ENCODE data around the gene EYS.

EYS gene

GRCh38 chr6:65505736-65506135 lies 201.3 kb downstream of the EYS start:
- TF ChIP-seq CTCF (IDR thresholded peaks at IDR 0.05) = no peak

DNA sequence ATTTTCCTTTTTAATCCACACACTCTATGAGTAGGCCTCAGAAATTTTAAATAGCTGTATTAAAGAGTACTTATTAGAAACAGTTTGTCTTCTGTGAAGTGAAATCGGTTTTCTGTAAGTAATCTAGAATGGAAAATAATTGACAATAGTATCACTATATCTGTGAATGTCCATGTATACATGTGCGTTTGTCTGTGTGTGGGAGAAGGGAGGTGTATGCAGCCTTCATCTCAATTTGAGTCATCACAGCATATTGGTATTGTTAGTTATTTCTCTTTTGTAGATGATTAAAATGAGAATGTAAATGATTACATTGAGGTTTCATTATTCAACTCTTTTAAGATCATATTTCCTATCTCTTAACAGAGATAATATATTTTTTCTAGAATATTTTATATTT lies 206.0 kb downstream of the EYS start:
- TF ChIP-seq CTCF (IDR thresholded peaks at IDR 0.05) = no peak

DNA sequence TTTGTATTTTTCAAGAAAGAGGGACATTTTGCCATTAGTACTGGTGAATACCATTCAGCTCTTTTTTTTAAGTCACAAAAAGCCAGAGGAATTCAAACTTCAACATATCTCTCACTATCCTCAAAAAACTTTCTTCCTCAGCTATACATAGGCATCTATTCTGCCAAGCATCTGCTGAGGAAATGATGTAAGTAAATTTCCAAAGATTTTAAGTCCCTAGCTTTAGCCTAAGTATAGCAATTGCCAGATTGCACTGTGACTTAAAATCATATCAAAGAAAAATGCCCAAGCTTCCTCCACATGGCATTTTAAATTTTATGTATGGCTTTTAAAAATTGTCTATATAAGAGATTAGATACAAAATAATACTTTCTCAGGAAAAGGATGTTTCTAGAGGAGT lies 237.4 kb downstream of the EYS start:
- TF ChIP-seq CTCF (IDR thresholded peaks at IDR 0.05) = no peak

GRCh38 chr6:65468307-65468706 lies 238.7 kb downstream of the EYS start:
- TF ChIP-seq CTCF (IDR thresholded peaks at IDR 0.05) = no peak

GRCh38 chr6:65461121-65461520 lies 245.9 kb downstream of the EYS start:
- TF ChIP-seq CTCF (IDR thresholded peaks at IDR 0.05) = no peak

DNA sequence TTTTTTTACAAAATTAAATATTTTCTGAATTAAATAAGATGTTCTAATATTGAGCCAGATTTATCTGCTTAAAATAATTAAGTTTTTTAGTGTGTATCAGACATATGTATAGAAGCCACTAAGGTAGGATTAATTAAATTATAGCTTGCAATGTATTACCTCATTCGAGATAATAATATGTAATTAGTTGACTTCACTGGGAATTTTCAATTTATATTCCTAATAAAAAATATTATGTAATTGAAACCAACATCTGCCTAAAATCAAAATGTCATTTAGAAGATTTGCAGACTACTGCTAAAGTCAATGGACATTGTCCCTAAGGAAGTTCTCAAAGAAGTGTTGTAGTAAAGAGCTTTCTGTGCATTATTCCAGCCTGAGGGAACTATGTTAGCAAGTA lies 254.7 kb downstream of the EYS start:
- no peak for TF ChIP-seq CTCF (IDR thresholded peaks at IDR 0.05)

DNA sequence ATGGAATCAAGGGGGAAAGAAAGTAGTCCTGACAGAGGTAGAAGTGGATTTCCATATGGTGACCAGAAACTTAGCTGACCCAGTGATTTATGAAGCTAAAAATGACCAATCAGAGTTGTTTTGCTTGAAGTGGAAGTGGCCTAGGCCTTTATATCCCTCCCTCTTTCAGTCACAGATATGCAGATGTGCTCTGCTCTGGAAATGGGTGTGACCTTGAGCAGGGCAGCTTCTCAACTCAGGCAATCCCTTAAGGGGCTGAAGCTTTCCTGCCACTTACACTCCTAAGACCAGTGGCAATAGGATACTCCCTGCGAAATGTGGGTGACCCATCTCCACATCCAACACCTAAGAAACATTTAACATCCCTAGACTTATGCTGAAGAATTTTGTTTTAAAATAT lies 256.6 kb downstream of the EYS start:
- TF ChIP-seq CTCF (IDR thresholded peaks at IDR 0.05) = no peak

DNA sequence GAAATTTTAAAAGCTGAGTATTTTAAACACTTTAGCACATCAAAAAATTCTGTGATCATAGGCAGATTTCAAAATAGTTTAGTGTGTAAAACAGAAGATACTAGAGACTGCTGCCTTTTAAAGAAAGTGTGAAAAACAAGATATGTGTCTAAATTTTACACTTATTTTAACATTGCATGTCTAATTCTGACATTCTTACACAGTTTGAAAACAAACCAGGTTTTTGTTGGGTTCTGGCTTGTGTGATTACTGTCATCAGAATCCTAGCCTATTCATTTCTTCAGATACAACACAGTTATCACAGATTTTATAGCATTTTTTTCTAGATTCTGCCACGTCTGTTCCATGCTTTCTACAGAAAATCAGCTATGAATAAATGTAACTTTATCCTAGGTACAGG lies 257.1 kb downstream of the EYS start:
- no peak for TF ChIP-seq CTCF (IDR thresholded peaks at IDR 0.05)

Measured in LNCAP (cell line).